H1 (cell line): Measurements from ENCODE around the gene PLAC9. TPM values are rescaled to one million over a fixed set of nuclear protein-coding genes. Genes with fewer than 3 reads are reported as not detected.

Experiments used
- CTCF ChIA-PET: fragments of 300-600 bp; sonication (Branson Sonifier 250); formaldehyde crosslinking; loops from one replicate; lab custom pipeline; 2021; ENCODE audit not compliant: partially characterized antibody; lab: Charles Lee
- POLR2A ChIA-PET: fragments of 300-600 bp; sonication (Branson Sonifier 250); formaldehyde crosslinking; loops from one replicate; lab custom pipeline; 2021; ENCODE audit warnings: inconsistent platforms; ENCODE audit not compliant: partially characterized antibody; lab: Charles Lee
- DNase-seq, 2 experiments: peaks; one replicate each; pipeline versions ENCODE4 v3.0.0 to v3.0.0-alpha.2; 2010 to 2022; ENCODE audit warnings: low spot score in 2 of 2, low read depth in 1 of 2, mixed read lengths in 1 of 2
- FAIRE-seq: peaks from 2 replicates; lab custom pipeline; 2011; peaks lifted over from hg19 to GRCh38; lab: Jason Lieb, UNC
- H2AFZ ChIP-seq: 2 replicates; pipeline ENCODE4 v1.8.1; 2012; ENCODE audit warnings: low read length, inconsistent platforms
- H2AK5ac ChIP-seq: 2 replicates; pipeline ENCODE4 v1.6.1; 2013; ENCODE audit warnings: low read depth, low read length
- H2BK120ac ChIP-seq: replicated peaks from 2 replicates; pipeline ENCODE3; 2013; ENCODE audit warnings: low read depth, low read length, inconsistent platforms
- H2BK12ac ChIP-seq: 2 replicates; pipeline ENCODE4 v1.6.1; 2013; ENCODE audit warnings: low read depth, low read length
- H2BK15ac ChIP-seq: 2 replicates; pipeline ENCODE4 v1.6.1; 2013; ENCODE audit warnings: low read length
- H2BK20ac ChIP-seq: 2 replicates; pipeline ENCODE4 v1.6.1; 2013; ENCODE audit warnings: low read length
- H2BK5ac ChIP-seq: 2 replicates; pipeline ENCODE4 v1.6.1; 2013; ENCODE audit warnings: low read depth, low read length
- H3K14ac ChIP-seq: 2 replicates; pipeline ENCODE4 v1.6.1; 2013; ENCODE audit warnings: inconsistent platforms; ENCODE audit not compliant: insufficient read length
- H3K18ac ChIP-seq: 2 replicates; pipeline ENCODE4 v1.6.1; 2013; ENCODE audit warnings: low read length; ENCODE audit errors: extremely low read depth
- H3K23ac ChIP-seq: 2 replicates; pipeline ENCODE4 v1.6.1; 2013; ENCODE audit warnings: inconsistent platforms; ENCODE audit not compliant: insufficient read length
- H3K23me2 ChIP-seq: 2 replicates; pipeline ENCODE4 v1.6.1; 2013; ENCODE audit warnings: low read depth, low read length
- H3K27ac ChIP-seq: 2 replicates; pipeline ENCODE4 v1.6.1; 2011; ENCODE audit warnings: low read depth, low read length, inconsistent platforms
- H3K27me3 ChIP-seq, 4 experiments: replicated peaks in 1 of 4; 1 replicate in 1 of 4; 2 replicates in 3 of 4; pipeline versions ENCODE4 v1.6.1 to v1.8.1; 2011 to 2013; ENCODE audit warnings: low read length in 3 of 4, mild to moderate bottlenecking in 3 of 4, inconsistent platforms in 2 of 4, mixed read lengths in 2 of 4, moderate library complexity in 1 of 4; ENCODE audit not compliant: control insufficient read depth in 3 of 4, insufficient read depth in 3 of 4; ENCODE audit errors: extremely low read depth in 1 of 4
- H3K36me3 ChIP-seq, 4 experiments: 2 replicates each; pipeline versions ENCODE4 v1.6.1 to v1.8.1; 2011 to 2013; ENCODE audit warnings: mild to moderate bottlenecking in 4 of 4, low read length in 3 of 4, moderate library complexity in 2 of 4, control low read depth in 1 of 4, inconsistent platforms in 1 of 4; ENCODE audit not compliant: insufficient read depth in 4 of 4, control insufficient read depth in 2 of 4
- H3K4ac ChIP-seq: replicated peaks from 2 replicates; pipeline ENCODE3; 2013; ENCODE audit warnings: low read length, low read depth, mixed read lengths, inconsistent platforms; ENCODE audit not compliant: insufficient read length
- H3K4me1 ChIP-seq, 4 experiments: replicated peaks in 1 of 4; 1 replicate in 1 of 4; 2 replicates in 3 of 4; pipeline versions ENCODE4 v1.6.1 to v1.8.1; 2011 to 2013; ENCODE audit warnings: low read length in 3 of 4, inconsistent platforms in 2 of 4, mixed read lengths in 1 of 4; ENCODE audit not compliant: insufficient read depth in 4 of 4, control insufficient read depth in 3 of 4
- H3K4me2 ChIP-seq, 2 experiments: 2 replicates each; pipeline versions ENCODE4 v1.6.1 to v1.8.1; 2011 to 2013; ENCODE audit warnings: low read depth in 2 of 2, low read length in 2 of 2, control low read depth in 1 of 2, inconsistent platforms in 1 of 2, mild to moderate bottlenecking in 1 of 2; ENCODE audit not compliant: insufficient read depth in 1 of 2
- H3K4me3 ChIP-seq, 4 experiments: fragments of 200-600, 300-600 bp in 1 of 4; sonication (generic), shearing (Covaris generic), sonication (Bioruptor Twin) in 1 of 4; 2 replicates each; pipeline versions ENCODE4 v1.5.1 to v1.8.1; 2011 to 2016; ENCODE audit warnings: low read length in 4 of 4, low read depth in 3 of 4, control low read depth in 2 of 4, inconsistent platforms in 2 of 4, mild to moderate bottlenecking in 2 of 4, mixed read lengths in 1 of 4, moderate library complexity in 1 of 4; ENCODE audit not compliant: insufficient read depth in 2 of 4; ENCODE audit errors: extremely low read depth in 1 of 4
- H3K56ac ChIP-seq: replicated peaks from 2 replicates; pipeline ENCODE3; 2013; ENCODE audit warnings: low read depth, mild to moderate bottlenecking, mixed read lengths, low read length, inconsistent platforms; ENCODE audit not compliant: insufficient read length
- H3K79me1 ChIP-seq: 2 replicates; pipeline ENCODE4 v1.6.1; 2013; ENCODE audit warnings: low read depth, low read length, control low read depth
- H3K79me2 ChIP-seq, 2 experiments: 2 replicates each; pipeline versions ENCODE4 v1.6.1 to v1.8.1; 2012 to 2013; ENCODE audit warnings: low read length in 2 of 2, mild to moderate bottlenecking in 2 of 2, inconsistent platforms in 1 of 2; ENCODE audit not compliant: insufficient read depth in 2 of 2, control insufficient read depth in 1 of 2
- H3K9ac ChIP-seq, 4 experiments: replicated peaks in 1 of 4; 1 replicate in 1 of 4; 2 replicates in 3 of 4; pipeline versions ENCODE4 v1.6.1 to v1.8.1; 2011 to 2013; ENCODE audit warnings: low read depth in 3 of 4, low read length in 3 of 4, control low read depth in 2 of 4, mild to moderate bottlenecking in 2 of 4, moderate library complexity in 2 of 4, inconsistent platforms in 1 of 4; ENCODE audit errors: extremely low read depth in 1 of 4
- H3K9me3 ChIP-seq, 2 experiments: 2 replicates each; pipeline versions ENCODE4 v1.6.1 to v1.8.1; 2012 to 2013; ENCODE audit warnings: mild to moderate bottlenecking in 2 of 2, moderate library complexity in 2 of 2, control low read depth in 1 of 2, inconsistent platforms in 1 of 2, low read depth in 1 of 2, low read length in 1 of 2, mixed read lengths in 1 of 2; ENCODE audit not compliant: insufficient read depth in 2 of 2
- H4K20me1 ChIP-seq, 2 experiments: replicated peaks in 1 of 2; 2 replicates each; pipeline versions ENCODE3 to v1.8.1; 2011 to 2013; ENCODE audit warnings: inconsistent platforms in 2 of 2, low read length in 2 of 2, mild to moderate bottlenecking in 1 of 2; ENCODE audit not compliant: insufficient read depth in 2 of 2, control insufficient read depth in 1 of 2
- H4K5ac ChIP-seq: 2 replicates; pipeline ENCODE4 v1.6.1; 2013; ENCODE audit warnings: low read length, low read depth, mixed read lengths, inconsistent platforms; ENCODE audit not compliant: insufficient read length
- H4K8ac ChIP-seq: 2 replicates; pipeline ENCODE4 v1.8.0; 2013; ENCODE audit warnings: mild to moderate bottlenecking, moderate library complexity, low read length, inconsistent platforms; ENCODE audit not compliant: insufficient read depth; ENCODE audit errors: extremely low read depth
- H4K91ac ChIP-seq: replicated peaks from 2 replicates; pipeline ENCODE3; 2013; ENCODE audit warnings: low read length, mixed read lengths, inconsistent platforms; ENCODE audit not compliant: insufficient read length
- ASH2L ChIP-seq: fragments of 200-600, 300-600 bp; sonication (generic); IDR thresholded peaks from one replicate; pipeline ENCODE4 v1.7.1; 2017; ENCODE audit warnings: low read length
- CBX8 ChIP-seq: fragments of 300-800, 300-1000 bp; sonication (generic); IDR thresholded peaks from 2 replicates; pipeline ENCODE4 v1.7.1; 2016; ENCODE audit warnings: low read depth, low read length, borderline replicate concordance
- CEBPB ChIP-seq: IDR thresholded peaks from 2 replicates; pipeline ENCODE4 v1.6.1; 2012; ENCODE audit warnings: low read depth, low read length
- GTF2F1 ChIP-seq: IDR thresholded peaks from 2 replicates; pipeline ENCODE4 v1.6.1; 2012; ENCODE audit warnings: low read depth, low read length, improper control_type of control experiment, borderline replicate concordance
- HDAC2 ChIP-seq, 2 experiments: fragments of 300-600 bp in 1 of 2; sonication (generic) in 1 of 2; IDR thresholded peaks; 2 replicates each; pipeline ENCODE4 v1.6.1; 2011 to 2012; ENCODE audit warnings: low read depth in 2 of 2, low read length in 2 of 2, mild to moderate bottlenecking in 2 of 2, moderate library complexity in 2 of 2, borderline replicate concordance in 1 of 2, inconsistent platforms in 1 of 2
- JUN ChIP-seq: IDR thresholded peaks from 2 replicates; pipeline ENCODE4 v1.6.1; 2011; ENCODE audit warnings: low read depth, mild to moderate bottlenecking, improper control_type of control experiment, low read length
- KDM5A ChIP-seq: fragments of 200-600 bp; IDR thresholded peaks from 2 replicates; pipeline ENCODE4 v1.7.1; 2012; ENCODE audit warnings: mild to moderate bottlenecking, low read length, inconsistent platforms, mixed read lengths
- MAFK ChIP-seq: IDR thresholded peaks from 2 replicates; pipeline ENCODE4 v1.6.1; 2012; ENCODE audit warnings: low read depth, mild to moderate bottlenecking, improper control_type of control experiment, low read length
- POLR2AphosphoS5 ChIP-seq: IDR thresholded peaks from 2 replicates; pipeline ENCODE4 v1.6.1; 2011; ENCODE audit warnings: low read depth, low read length
- SP2 ChIP-seq: IDR thresholded peaks from 2 replicates; pipeline ENCODE4 v1.6.1; 2012; ENCODE audit warnings: mild to moderate bottlenecking, low read length, inconsistent platforms
- TBP ChIP-seq: IDR thresholded peaks from 2 replicates; pipeline ENCODE4 v1.6.1; 2011; ENCODE audit warnings: low read depth, low read length, improper control_type of control experiment
- TEAD4 ChIP-seq: IDR thresholded peaks from 2 replicates; pipeline ENCODE4 v1.6.1; 2012; ENCODE audit warnings: low read depth, low read length, inconsistent platforms, mixed read lengths
- ZNF274 ChIP-seq: IDR thresholded peaks from 2 replicates; pipeline ENCODE4 v1.7.0; 2012; ENCODE audit warnings: low read length, borderline replicate concordance; ENCODE audit errors: extremely low read depth
- WGBS, 2 experiments: shearing (Covaris generic) in 1 of 2; methylation state at CpG; one replicate each; pipeline versions ENCODE4 v1.1.6 to v1.1.7; 2013 to 2015; ENCODE audit warnings: low lambda C conversion rate in 2 of 2, mixed read lengths in 2 of 2, inconsistent platforms in 1 of 2, low coverage in 1 of 2, missing lambda C conversion rate in 1 of 2; ENCODE audit not compliant: insufficient replicate concordance in 2 of 2, insufficient coverage in 1 of 2, insufficient read length in 1 of 2; ENCODE audit errors: extremely low coverage in 1 of 2, missing lambda C conversion rate in 1 of 2; 5-methylcytosine and 5-hydroxymethylcytosine counted together
- polyA plus RNA-seq, 7 experiments: library from polyadenylated mRNA; depleted of rRNA in 3 of 7; stranded (reverse) in 5 of 7; unstranded in 2 of 7; fragments of >200 nt in 5 of 7; fragments of 200-250 nt in 2 of 7; gene quantifications; 1 replicate in 5 of 7; 2 replicates in 1 of 7; 4 replicates in 1 of 7; pipeline versions ENCODE4 v1.2.1 to v1.2.3, GENCODE V29; 2011 to 2013; ENCODE audit warnings: missing spikeins in 2 of 7, mixed read lengths in 2 of 7
- total RNA-seq: library from RNA; stranded (reverse); fragmentation: NEBNext Ultra II Directional; extraction: Animal tissue kit (Norgen Biotek cat#: 25700); gene quantifications from 2 replicates; pipeline ENCODE4 v1.2.1, GENCODE V29; 2021

PLAC9 gene
- total and polyA plus RNA-seq, 2 of the 8 experiments (the other 6 are each of a cell fraction or from before 2014, with no cell fraction given): 8.4 to 16.7 TPM

- 86% methylated on average over 10 of the region's 10 CpGs; no CpG with 5 or more reads in 1 of the 2 experiments for WGBS, 2 experiments
- H3K27me3 ChIP-seq: no peaks in the 10 kb centered on the region
- no peak overlapping the region for H3K4ac ChIP-seq
- no peak for TF ChIP-seq JUN
- TF ChIP-seq CBX8: no peak
- TF ChIP-seq KDM5A: no peak
- no peak for TF ChIP-seq CEBPB
- no peak for TF ChIP-seq TBP
- no peak for TF ChIP-seq HDAC2 (IDR thresholded peaks at IDR 0.05; ENCODE audit: borderline replicate concordance in 1 of 2, low read depth in 2 of 2, low read length in 2 of 2)
- TF ChIP-seq ZNF274: no peak
- TF ChIP-seq POLR2AphosphoS5: no peak
- TF ChIP-seq MAFK: no peak
- no peak for TF ChIP-seq SP2
- no peak for TF ChIP-seq GTF2F1
- TF ChIP-seq ASH2L: no peak
- no peak for TF ChIP-seq TEAD4
- no peak overlapping the region for H3K4me3 ChIP-seq
- H2AFZ ChIP-seq: no peak overlapping the region
- no peak overlapping the region for H2BK120ac ChIP-seq
- H3K14ac ChIP-seq: no peak overlapping the region
- no peaks in the 10 kb centered on the region for H3K79me2 ChIP-seq
- peaks cover 5 to 20% (median 11%) of the 10 kb centered on the region in 4 experiments; a peak in 6 of 8 replicates for H3K36me3 ChIP-seq
- H3K9me3 ChIP-seq: no peaks in the 10 kb centered on the region
- H3K23ac ChIP-seq: no peak overlapping the region
- no peak overlapping the region for H3K18ac ChIP-seq
- ChIA-PET CTCF (interaction anchor here (0.8 to 9.8 kb wide), 5 partner anchors 12 to 67 kb away, joined by 3 to 59 read pairs (median 6); no protein-coding TSS in a partner anchor), POLR2A (no interaction called here)
- no peak overlapping the region for H2BK5ac ChIP-seq
- no peak overlapping the region for H2BK20ac ChIP-seq
- no peak for DNase-seq
- no peak overlapping the region for H2BK15ac ChIP-seq
- no peak overlapping the region for H3K56ac ChIP-seq
- no peak overlapping the region for H4K5ac ChIP-seq
- H3K79me1 ChIP-seq: no peaks in the 10 kb centered on the region; the same call in 1 of the 2 replicates
- peaks cover 2 to 4% of the 10 kb centered on the region in 2 experiments for H4K20me1 ChIP-seq
- H3K9ac ChIP-seq: no peak overlapping the region
- no peaks in the 10 kb centered on the region for H3K4me1 ChIP-seq
- no peaks in the 10 kb centered on the region for H3K23me2 ChIP-seq
- H2AK5ac ChIP-seq: no peak overlapping the region
- H4K8ac ChIP-seq: 0 out of 2 replicates have a peak overlapping the region, but pooled peaks have one; percentile 12
- no peak overlapping the region for H4K91ac ChIP-seq
- H2BK12ac ChIP-seq: no peak overlapping the region
- H3K27ac ChIP-seq: no peak overlapping the region
- H3K4me2 ChIP-seq: no peak overlapping the region
- FAIRE-seq: no peak
Observed at GRCh38 chr10:80154978-80155695, 22.6 kb downstream of the PLAC9 start.
